HEK293 (cell line): ENCODE results near the gene TMEM218.

Experiments
- CTCF ChIA-PET: fragments of 350-600 bp; formaldehyde crosslinking; extraction: SDS; loops from one replicate; lab custom pipeline; 2021; ENCODE audit warnings: antibody characterized with exemption; lab: Yijun Ruan, JAX
- POLR2A ChIA-PET: fragments of 300-600 bp; formaldehyde crosslinking; extraction: SDS; loops from one replicate; lab custom pipeline; 2020; ENCODE audit warnings: antibody characterized with exemption, inconsistent platforms; lab: Yijun Ruan, JAX
- H3K27ac ChIP-seq: fragments of 200-500 bp; sonication (Bioruptor generic); 2 replicates; pipeline ENCODE4 v1.5.1; 2014; ENCODE audit warnings: low read depth, low read length, control low read depth, inconsistent platforms; ENCODE audit errors: extremely low read depth
- H3K36me3 ChIP-seq, 2 experiments: fragments of 200-500 bp in 1 of 2; sonication (Bioruptor generic) in 1 of 2; 1 replicate in 1 of 2; 2 replicates in 1 of 2; pipeline ENCODE4 v1.5.1; 2014 to 2017; ENCODE audit warnings: inconsistent platforms in 2 of 2, low read length in 2 of 2; ENCODE audit not compliant: control insufficient read depth in 2 of 2, insufficient read depth in 1 of 2
- H3K4me1 ChIP-seq: fragments of 200-500 bp; sonication (Bioruptor generic); 2 replicates; pipeline ENCODE4 v1.5.1; 2014; ENCODE audit warnings: mild to moderate bottlenecking, low read length, inconsistent platforms; ENCODE audit not compliant: control insufficient read depth, insufficient read depth
- H3K4me3 ChIP-seq: 2 replicates; pipeline ENCODE4 v1.5.1; 2011; ENCODE audit warnings: low read depth, mild to moderate bottlenecking, control low read depth, low read length, moderate library complexity
- H3K9me3 ChIP-seq: fragments of 200-500 bp; sonication (Bioruptor generic); 2 replicates; pipeline ENCODE4 v1.5.1; 2014; ENCODE audit warnings: low read depth, low read length, inconsistent platforms; ENCODE audit not compliant: control insufficient read depth, insufficient read depth
- GLI4 ChIP-seq: fragments of 450-650 bp; formaldehyde crosslinking; IDR thresholded peaks from 2 replicates; pipeline ENCODE4 v1.5.1; 2016; ENCODE audit warnings: missing biosample characterization, missing genetic modification characterization
- KLF1 ChIP-seq: fragments of 450-650 bp; formaldehyde crosslinking; IDR thresholded peaks from 2 replicates; pipeline ENCODE4 v1.5.1; 2016; ENCODE audit warnings: missing biosample characterization, missing genetic modification characterization
- KLF10 ChIP-seq: fragments of 450-650 bp; IDR thresholded peaks from 2 replicates; pipeline ENCODE4 v1.5.1; 2018; ENCODE audit warnings: missing biosample characterization, mild to moderate bottlenecking, missing genetic modification characterization
- KLF16 ChIP-seq: fragments of 450-650 bp; formaldehyde crosslinking; IDR thresholded peaks from 2 replicates; pipeline ENCODE4 v1.5.1; 2017; ENCODE audit warnings: missing biosample characterization, missing genetic modification characterization
- SP3 ChIP-seq: fragments of 450-650 bp; formaldehyde crosslinking; IDR thresholded peaks from 2 replicates; pipeline ENCODE4 v1.5.1; 2016; ENCODE audit warnings: missing biosample characterization, missing genetic modification characterization
- ZBTB6 ChIP-seq: fragments of 450-650 bp; formaldehyde crosslinking; IDR thresholded peaks from 2 replicates; pipeline ENCODE4 v1.5.1; 2017; ENCODE audit warnings: missing biosample characterization, missing genetic modification characterization
- ZFP3 ChIP-seq: fragments of 450-650 bp; formaldehyde crosslinking; IDR thresholded peaks from 2 replicates; pipeline ENCODE4 v1.5.1; 2016; ENCODE audit warnings: low read depth, missing biosample characterization, missing genetic modification characterization
- ZNF114 ChIP-seq: fragments of 450-650 bp; formaldehyde crosslinking; IDR thresholded peaks from 2 replicates; pipeline ENCODE4 v1.5.0; 2017; ENCODE audit warnings: missing biosample characterization, missing genetic modification characterization
- ZNF341 ChIP-seq: fragments of 450-650 bp; formaldehyde crosslinking; IDR thresholded peaks from 2 replicates; pipeline ENCODE4; 2016; ENCODE audit warnings: low read depth, missing biosample characterization, missing genetic modification characterization
- ZNF350 ChIP-seq: fragments of 450-650 bp; formaldehyde crosslinking; IDR thresholded peaks from 2 replicates; pipeline ENCODE4 v1.5.0; 2017; ENCODE audit warnings: missing biosample characterization, mild to moderate bottlenecking, missing genetic modification characterization
- ZNF426 ChIP-seq: fragments of 450-650 bp; formaldehyde crosslinking; IDR thresholded peaks from 2 replicates; pipeline ENCODE4 v1.5.1; 2017; ENCODE audit warnings: missing biosample characterization, missing genetic modification characterization, mild to moderate bottlenecking, inconsistent platforms, moderate library complexity
- ZNF433 ChIP-seq: fragments of 450-650 bp; formaldehyde crosslinking; IDR thresholded peaks from 2 replicates; pipeline ENCODE4 v1.5.1; 2016; ENCODE audit warnings: missing biosample characterization, missing genetic modification characterization, low read depth
- ZNF510 ChIP-seq: fragments of 450-650 bp; formaldehyde crosslinking; IDR thresholded peaks from 2 replicates; pipeline ENCODE4 v1.5.1; 2018; ENCODE audit warnings: mild to moderate bottlenecking, missing genetic modification characterization, missing biosample characterization; ENCODE audit not compliant: insufficient replicate concordance
- ZNF530 ChIP-seq: fragments of 450-650 bp; formaldehyde crosslinking; IDR thresholded peaks from 2 replicates; pipeline ENCODE4 v1.5.1; 2016; ENCODE audit warnings: low read depth, missing biosample characterization, missing genetic modification characterization
- ZNF600 ChIP-seq: fragments of 450-650 bp; formaldehyde crosslinking; IDR thresholded peaks from 2 replicates; pipeline ENCODE4 v1.5.1; 2016; ENCODE audit warnings: missing biosample characterization, missing genetic modification characterization
- ZNF610 ChIP-seq: fragments of 450-650 bp; formaldehyde crosslinking; IDR thresholded peaks from 2 replicates; pipeline ENCODE4 v1.5.1; 2016; ENCODE audit warnings: missing biosample characterization, missing genetic modification characterization, borderline replicate concordance
- ZNF837 ChIP-seq: fragments of 450-650 bp; formaldehyde crosslinking; IDR thresholded peaks from 2 replicates; pipeline ENCODE4 v1.5.1; 2016; ENCODE audit warnings: missing biosample characterization, missing genetic modification characterization
- ZSCAN4 ChIP-seq: fragments of 450-650 bp; formaldehyde crosslinking; IDR thresholded peaks from 2 replicates; pipeline ENCODE4 v1.5.1; 2017; ENCODE audit warnings: missing biosample characterization, missing genetic modification characterization
- TF ChIP-seq, protein P1 (sequence below): fragments of 450-650 bp; formaldehyde crosslinking; IDR thresholded peaks from 2 replicates; pipeline ENCODE4 v1.5.1; 2016; ENCODE audit warnings: missing biosample characterization, missing genetic modification characterization

TMEM218 gene

GRCh38 chr11:125078516-125079140, 32.8 kb downstream of the TMEM218 start:
- CTCF ChIA-PET, result interaction anchor here (0.5 to 2.8 kb wide), 2 partner anchors 12 to 374 kb away, joined by 4 to 7 read pairs; no protein-coding TSS in a partner anchor
- H3K36me3 ChIP-seq, result no peaks in the 10 kb centered on the region
- no peaks in the 10 kb centered on the region for H3K4me1 ChIP-seq
- no peaks in the 10 kb centered on the region for H3K9me3 ChIP-seq
- TF ChIP-seq ZNF350, result no peak
- TF ChIP-seq ZNF530, result no peak
- TF ChIP-seq ZBTB6 (tag by site-specific recombination), result no peak
- TF ChIP-seq SP3 (tag by site-specific recombination), result no peak
- TF ChIP-seq, protein P1, sequence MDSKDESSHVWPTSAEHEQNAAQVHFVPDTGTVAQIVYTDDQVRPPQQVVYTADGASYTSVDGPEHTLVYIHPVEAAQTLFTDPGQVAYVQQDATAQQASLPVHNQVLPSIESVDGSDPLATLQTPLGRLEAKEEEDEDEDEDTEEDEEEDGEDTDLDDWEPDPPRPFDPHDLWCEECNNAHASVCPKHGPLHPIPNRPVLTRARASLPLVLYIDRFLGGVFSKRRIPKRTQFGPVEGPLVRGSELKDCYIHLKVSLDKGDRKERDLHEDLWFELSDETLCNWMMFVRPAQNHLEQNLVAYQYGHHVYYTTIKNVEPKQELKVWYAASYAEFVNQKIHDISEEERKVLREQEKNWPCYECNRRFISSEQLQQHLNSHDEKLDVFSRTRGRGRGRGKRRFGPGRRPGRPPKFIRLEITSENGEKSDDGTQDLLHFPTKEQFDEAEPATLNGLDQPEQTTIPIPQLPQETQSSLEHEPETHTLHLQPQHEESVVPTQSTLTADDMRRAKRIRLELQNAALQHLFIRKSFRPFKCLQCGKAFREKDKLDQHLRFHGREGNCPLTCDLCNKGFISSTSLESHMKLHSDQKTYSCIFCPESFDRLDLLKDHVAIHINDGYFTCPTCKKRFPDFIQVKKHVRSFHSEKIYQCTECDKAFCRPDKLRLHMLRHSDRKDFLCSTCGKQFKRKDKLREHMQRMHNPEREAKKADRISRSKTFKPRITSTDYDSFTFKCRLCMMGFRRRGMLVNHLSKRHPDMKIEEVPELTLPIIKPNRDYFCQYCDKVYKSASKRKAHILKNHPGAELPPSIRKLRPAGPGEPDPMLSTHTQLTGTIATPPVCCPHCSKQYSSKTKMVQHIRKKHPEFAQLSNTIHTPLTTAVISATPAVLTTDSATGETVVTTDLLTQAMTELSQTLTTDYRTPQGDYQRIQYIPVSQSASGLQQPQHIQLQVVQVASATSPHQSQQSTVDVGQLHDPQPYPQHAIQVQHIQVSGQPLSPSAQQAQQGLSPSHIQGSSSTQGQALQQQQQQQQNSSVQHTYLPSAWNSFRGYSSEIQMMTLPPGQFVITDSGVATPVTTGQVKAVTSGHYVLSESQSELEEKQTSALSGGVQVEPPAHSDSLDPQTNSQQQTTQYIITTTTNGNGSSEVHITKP (tag by site-specific recombination), result no peak
- no peak for TF ChIP-seq ZNF600 (tag by site-specific recombination)
- TF ChIP-seq ZSCAN4 (tag by site-specific recombination), result no peak
- no peak for TF ChIP-seq ZNF114
- no peak for TF ChIP-seq GLI4
- no peak for TF ChIP-seq KLF10 (tag by site-specific recombination)
- TF ChIP-seq ZNF341 (tag by site-specific recombination), result no peak
- no peak for TF ChIP-seq ZNF837
- TF ChIP-seq KLF1 (tag by site-specific recombination), result no peak
- H3K27ac ChIP-seq, result no peak overlapping the region
- H3K4me3 ChIP-seq, result no peak overlapping the region
- POLR2A ChIA-PET, result interaction anchor here (0.6 kb wide), 1 partner anchor 119 kb away, joined by 3 read pairs; no protein-coding TSS in a partner anchor

DNA sequence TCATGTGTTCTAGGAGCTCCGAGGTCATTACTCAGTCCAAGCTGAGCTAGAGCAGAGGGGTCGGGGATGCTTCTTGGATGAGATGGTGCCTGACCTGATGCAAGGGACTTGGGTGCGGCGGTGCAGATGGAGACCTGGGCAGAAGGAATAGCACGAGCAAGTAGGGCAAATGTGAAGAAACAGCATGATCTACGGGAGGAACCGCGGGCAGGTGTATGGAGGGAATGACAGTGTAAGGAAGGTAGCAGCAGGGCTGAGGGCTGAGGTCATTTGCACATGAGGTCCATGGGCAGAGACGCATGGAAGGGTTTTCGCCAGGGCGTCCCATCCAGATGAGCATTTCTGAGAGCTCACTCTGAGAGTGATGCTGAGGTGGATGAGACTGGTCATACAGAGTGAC, 33.4 kb downstream of the TMEM218 start:
- Histone ChIP-seq H3K4me1 (no peaks in the 10 kb centered on the region), H3K9me3 (no peaks in the 10 kb centered on the region), H3K27ac (no peak overlapping the region), H3K36me3 (no peaks in the 10 kb centered on the region)
- POLR2A ChIA-PET, result interaction anchor here (0.6 kb wide), 1 partner anchor 119 kb away, joined by 3 read pairs; no protein-coding TSS in a partner anchor
- CTCF ChIA-PET, result interaction anchor here (0.5 to 2.8 kb wide), 2 partner anchors 13 to 375 kb away, joined by 4 to 7 read pairs; no protein-coding TSS in a partner anchor
- no peak for TF ChIP-seq ZNF433 (tag by site-specific recombination)
- no peak for TF ChIP-seq ZNF610 (tag by site-specific recombination)
- TF ChIP-seq ZNF426 (tag by site-specific recombination), result no peak
- TF ChIP-seq ZNF510 (tag by site-specific recombination), result no peak
- TF ChIP-seq ZFP3 (tag by site-specific recombination), result no peak
- no peak for TF ChIP-seq KLF16
- TF ChIP-seq, all 188 proteins: peak for 0
- H3K4me3 ChIP-seq, result no peak overlapping the region
